Hepatocyte (in vitro differentiated cells): Measurements from ENCODE around the gene KCTD6. TPM values are rescaled to one million over a fixed set of nuclear protein-coding genes. Genes with fewer than 3 reads are reported as not detected.

ENCODE experiments used
- DNase-seq: peaks from one replicate; pipeline ENCODE4 v3.0.0-alpha.2; 2016; ENCODE audit warnings: low spot score
- H2AFZ ChIP-seq: fragments of 200-600 bp; sonication (generic); 2 replicates; pipeline ENCODE4 v1.6.0; 2016; ENCODE audit warnings: antibody characterized with exemption, mild to moderate bottlenecking
- H3K27ac ChIP-seq: fragments of 200-600 bp; sonication (generic); 2 replicates; pipeline ENCODE4 v1.5.1; 2016; ENCODE audit warnings: mild to moderate bottlenecking
- H3K27me3 ChIP-seq: fragments of 200-600 bp; sonication (generic); 2 replicates; pipeline ENCODE4 v1.6.1; 2016
- H3K36me3 ChIP-seq: fragments of 200-600 bp; sonication (generic); replicated peaks from 2 replicates; pipeline ENCODE4 v1.5.1; 2016; ENCODE audit warnings: low read depth; ENCODE audit not compliant: insufficient read depth
- H3K4me1 ChIP-seq: fragments of 200-600 bp; sonication (generic); 2 replicates; pipeline ENCODE4 v1.5.1; 2016; ENCODE audit warnings: mild to moderate bottlenecking, moderate library complexity; ENCODE audit not compliant: insufficient read depth
- H3K4me2 ChIP-seq: fragments of 200-600 bp; sonication (generic); 2 replicates; pipeline ENCODE4 v1.6.0; 2016
- H3K4me3 ChIP-seq: fragments of 200-600 bp; sonication (generic); 2 replicates; pipeline ENCODE4 v1.5.1; 2016; ENCODE audit warnings: mild to moderate bottlenecking
- H3K79me2 ChIP-seq: fragments of 200-600 bp; sonication (generic); 2 replicates; pipeline ENCODE4 v1.6.0; 2017; ENCODE audit warnings: mild to moderate bottlenecking
- H3K9me2 ChIP-seq: fragments of 200-600 bp; sonication (generic); replicated peaks from 2 replicates; pipeline ENCODE4 v1.6.0; 2017; ENCODE audit warnings: mild to moderate bottlenecking; ENCODE audit not compliant: insufficient read depth
- H3K9me3 ChIP-seq: fragments of 200-600 bp; sonication (generic); 2 replicates; pipeline ENCODE4 v1.5.1; 2016; ENCODE audit warnings: low read depth, mild to moderate bottlenecking
- H4K20me1 ChIP-seq: fragments of 200-600 bp; sonication (generic); 2 replicates; pipeline ENCODE4 v1.6.0; 2016; ENCODE audit warnings: mild to moderate bottlenecking; ENCODE audit not compliant: insufficient read depth, poor library complexity, severe bottlenecking
- CTCF ChIP-seq: fragments of 200-600 bp; sonication (generic); IDR thresholded peaks from 2 replicates; pipeline ENCODE4 v1.5.1; 2016; ENCODE audit warnings: antibody characterized with exemption, mild to moderate bottlenecking; ENCODE audit not compliant: poor library complexity
- EZH2 ChIP-seq: fragments of 200-600 bp; sonication (generic); IDR thresholded peaks from 2 replicates; pipeline ENCODE4 v1.6.1; 2016; ENCODE audit warnings: antibody characterized with exemption, mild to moderate bottlenecking, borderline replicate concordance
- EZH2phosphoT487 ChIP-seq: fragments of 200-600 bp; sonication (generic); IDR thresholded peaks from one replicate; pipeline ENCODE4 v1.6.1; 2018; ENCODE audit warnings: antibody characterized with exemption, mild to moderate bottlenecking, low read depth, moderate library complexity; ENCODE audit not compliant: unreplicated experiment, severe bottlenecking
- WGBS: methylation state at CpG from one replicate; pipeline ENCODE4 v1.1.6; 2016; ENCODE audit warnings: low lambda C conversion rate; ENCODE audit errors: missing lambda C conversion rate; 5-methylcytosine and 5-hydroxymethylcytosine counted together
- polyA plus RNA-seq: library from polyadenylated mRNA; unstranded; fragments of >200 nt; fragmentation: Nextera tagmentation; extraction: Ambion mirVana; gene quantifications from 2 replicates; pipeline ENCODE4 v1.2.1, GENCODE V29; 2016
- total RNA-seq: library from RNA; depleted of rRNA; stranded (reverse); fragments of >200 nt; gene quantifications from 2 replicates; pipeline ENCODE4 v1.2.3, GENCODE V29; 2014

The KCTD6 gene
- total and polyA plus RNA-seq, 2 experiments from 2014 or later = 13.8 to 18.9 TPM

- H3K27ac ChIP-seq = no peak overlapping the region
- TF ChIP-seq CTCF (no peak), EZH2 (no peak), EZH2phosphoT487 (no peak)
- peaks cover 24% of the 10 kb centered on the region for H3K4me1 ChIP-seq
- no peak for DNase-seq
- no peak overlapping the region for H3K4me3 ChIP-seq
- H2AFZ ChIP-seq = no peak overlapping the region
- no peak overlapping the region for H3K4me2 ChIP-seq
- no peaks in the 10 kb centered on the region for H3K9me3 ChIP-seq
- no peaks in the 10 kb centered on the region for H3K79me2 ChIP-seq
- no peaks in the 10 kb centered on the region for H3K36me3 ChIP-seq
- no peaks in the 10 kb centered on the region for H3K9me2 ChIP-seq
- H4K20me1 ChIP-seq = no peaks in the 10 kb centered on the region
- H3K27me3 ChIP-seq = no peaks in the 10 kb centered on the region
- 88% methylated on average over 2 of the region's 2 CpGs for WGBS
Measured at GRCh38 chr3:58531956-58532355, 40.1 kb downstream of the KCTD6 start.

GRCh38 chr3:58532794-58533220, 40.9 kb downstream of the KCTD6 start:
- no peaks in the 10 kb centered on the region for H4K20me1 ChIP-seq
- H3K36me3 ChIP-seq = no peaks in the 10 kb centered on the region
- peak; percentile 95 for TF ChIP-seq CTCF
- no peak for TF ChIP-seq EZH2
- peaks cover 33% of the 10 kb centered on the region for H3K4me1 ChIP-seq
- 25% methylated on average over 11 of the region's 11 CpGs for WGBS
- no peaks in the 10 kb centered on the region for H3K27me3 ChIP-seq
- no peak overlapping the region for H3K4me3 ChIP-seq
- no peak overlapping the region for H2AFZ ChIP-seq
- no peaks in the 10 kb centered on the region for H3K9me3 ChIP-seq
- no peaks in the 10 kb centered on the region for H3K79me2 ChIP-seq
- H3K27ac ChIP-seq = no peak overlapping the region
- H3K9me2 ChIP-seq = no peaks in the 10 kb centered on the region
- no peak overlapping the region for H3K4me2 ChIP-seq
- DNase-seq = peak; percentile 89

- Histone ChIP-seq H3K79me2 (no peaks in the 10 kb centered on the region), H2AFZ (no peak overlapping the region), H3K36me3 (no peaks in the 10 kb centered on the region), H3K4me3 (no peak overlapping the region), H3K27ac (peak overlapping the region; percentile 82), H3K9me2 (no peaks in the 10 kb centered on the region), H3K27me3 (no peaks in the 10 kb centered on the region), H3K4me1 (peaks cover 31% of the 10 kb centered on the region), H3K4me2 (no peak overlapping the region), H4K20me1 (no peaks in the 10 kb centered on the region), H3K9me3 (no peaks in the 10 kb centered on the region)
- no peak for DNase-seq
- 93% methylated on average over 9 of the region's 9 CpGs for WGBS
- no peak for TF ChIP-seq EZH2phosphoT487
- no peak for TF ChIP-seq CTCF
- TF ChIP-seq EZH2 = no peak
Measured at GRCh38 chr3:58534592-58535494, 42.9 kb downstream of the KCTD6 start.
